HFFc6 (cell line): Measurements from ENCODE around the gene CADM4. TPM values are rescaled to one million over a fixed set of nuclear protein-coding genes. Genes with fewer than 3 reads are reported as not detected.

Experiments used
- DNase-seq: peaks from one replicate; pipeline ENCODE4 v3.0.0-alpha.2; 2018
- H3K27ac Mint-ChIP-seq: 2 replicates; pipeline ENCODE4 v1.8.0; 2020; ENCODE audit warnings: mild to moderate bottlenecking, mixed read lengths
- H3K27me3 Mint-ChIP-seq: 2 replicates; pipeline ENCODE4 v1.8.0; 2021; ENCODE audit warnings: mild to moderate bottlenecking, moderate library complexity, mixed read lengths; ENCODE audit not compliant: insufficient read depth
- H3K36me3 Mint-ChIP-seq: 2 replicates; pipeline ENCODE4 v1.8.0; 2021; ENCODE audit warnings: low read depth, mixed read lengths
- H3K4me1 Mint-ChIP-seq: 2 replicates; pipeline ENCODE4 v1.8.0; 2020; ENCODE audit warnings: low read depth, mixed read lengths
- H3K4me3 Mint-ChIP-seq: 2 replicates; pipeline ENCODE4 v1.8.0; 2020; ENCODE audit warnings: mild to moderate bottlenecking, moderate library complexity, mixed read lengths
- H3K9me3 Mint-ChIP-seq: 2 replicates; pipeline ENCODE4 v1.8.0; 2020; ENCODE audit warnings: mild to moderate bottlenecking, mixed read lengths
- CTCF ChIP-seq: fragments of 200-600 bp; sonication (generic); IDR thresholded peaks from 2 replicates; pipeline ENCODE4 v1.5.0; 2021; ENCODE audit warnings: antibody characterized with exemption, mild to moderate bottlenecking
- total RNA-seq, 6 experiments: library from RNA; stranded (reverse); fragmentation: NEBNext Ultra II Directional; extraction: Animal tissue kit (Norgen Biotek cat#: 25700); gene quantifications; 2 replicates in 1 of 6; 3 replicates in 5 of 6; pipeline ENCODE4 v1.2.3, GENCODE V29; 2021

Gene CADM4
- total RNA-seq, 6 experiments from 2014 or later = 0.43 to 1.3 (median 0.82) TPM

GRCh38 chr19:43575955-43576878 lies 63.4 kb downstream of the CADM4 start:
- Mint-ChIP-seq H3K27ac (peak overlapping the region; percentile 96), H3K36me3 (no peaks in the 10 kb centered on the region), H3K9me3 (no peaks in the 10 kb centered on the region), H3K4me1 (peaks cover 18% of the 10 kb centered on the region), H3K4me3 (peak overlapping the region; percentile 100), H3K27me3 (peaks cover 7% of the 10 kb centered on the region)
- DNase-seq = no peak
- TF ChIP-seq CTCF = no peak

- DNase-seq = peak; percentile 98
- peaks cover 7% of the 10 kb centered on the region for H3K27me3 Mint-ChIP-seq
- H3K4me3 Mint-ChIP-seq = peak within 1 kb of the TSS; percentile 100
- no peak; the same call in 1 of the 2 replicates for TF ChIP-seq CTCF
- H3K36me3 Mint-ChIP-seq = no peaks in the 10 kb centered on the region
- peaks cover 27% of the 10 kb centered on the region for H3K4me1 Mint-ChIP-seq
- peak within 1 kb of the TSS; percentile 96 for H3K27ac Mint-ChIP-seq
- H3K9me3 Mint-ChIP-seq = no peaks in the 10 kb centered on the region
Measured at GRCh38 chr19:43575156-43575950, 64.3 kb downstream of the CADM4 start, which contains the start of the genes PINLYP and XRCC1. PINLYP (plus strand) TSS chr19:43575801; CDS start chr19:43577192, 1,391 bp downstream. XRCC1 (minus strand) TSS chr19:43575527; CDS start chr19:43575458, 69 bp downstream.

- H3K9me3 Mint-ChIP-seq = no peaks in the 10 kb centered on the region
- DNase-seq = no peak
- peak overlapping the region; percentile 96 for H3K27ac Mint-ChIP-seq
- peak overlapping the region; percentile 100 for H3K4me3 Mint-ChIP-seq
- H3K4me1 Mint-ChIP-seq = peaks cover 33% of the 10 kb centered on the region
- no peaks in the 10 kb centered on the region for H3K36me3 Mint-ChIP-seq
- peaks cover 7% of the 10 kb centered on the region for H3K27me3 Mint-ChIP-seq
- no peak for TF ChIP-seq CTCF
Measured at GRCh38 chr19:43574424-43575155, 65.1 kb downstream of the CADM4 start.

Other genes with a start within 250 kb of the CADM4 start
- not detected for gene TEX101, start 225.0 kb downstream of the CADM4 start, total RNA-seq
- under 1 TPM; 0.17 to 0.35 (median 0.22) TPM for gene LYPD3, start 174.2 kb downstream of the CADM4 start, total RNA-seq
- gene PHLDB3, start 135.1 kb downstream of the CADM4 start, total RNA-seq = 10 to 100 TPM in 4 of 6 experiments, 1 to 10 TPM in 2; 7.5 to 12.5 (median 11.7) TPM
- gene ETHE1, start 112.6 kb downstream of the CADM4 start, total RNA-seq = 100 to 1,000 TPM in 4 of 6 experiments, 10 to 100 TPM in 2; 81.3 to 125 (median 107) TPM
- gene ZNF575, start 106.7 kb downstream of the CADM4 start, total RNA-seq = 1 to 10 TPM; 1.6 to 2.9 (median 2.3) TPM
- gene XRCC1, start 64.3 kb downstream of the CADM4 start, total RNA-seq = 10 to 100 TPM; 16.2 to 29.8 (median 27.1) TPM
- under 1 TPM in 2 of 6 experiments, not detected in 4; 0.23 to 0.61 TPM for gene PINLYP, start 64.0 kb downstream of the CADM4 start, total RNA-seq
- gene IRGQ, start 43.7 kb downstream of the CADM4 start, total RNA-seq = 10 to 100 TPM; 19.5 to 24.7 (median 21.2) TPM
- gene ZNF576, start 43.3 kb downstream of the CADM4 start, total RNA-seq = 10 to 100 TPM; 18.1 to 20.8 (median 20.0) TPM
- gene SRRM5, start 27.8 kb downstream of the CADM4 start, total RNA-seq = under 1 TPM in 5 of 6 experiments, not detected in 1; 0.11 to 0.31 (median 0.21) TPM
- gene ZNF428, start 20.2 kb downstream of the CADM4 start, total RNA-seq = 10 to 100 TPM; 32.2 to 42.2 (median 37.3) TPM
- 100 to 1,000 TPM; 123 to 163 (median 152) TPM for gene PLAUR, start 30.3 kb upstream of the CADM4 start, total RNA-seq
- not detected for gene IRGC, start 76.2 kb upstream of the CADM4 start, total RNA-seq
- 10 to 100 TPM; 29.8 to 39.4 (median 32.0) TPM for gene SMG9, start 115.1 kb upstream of the CADM4 start, total RNA-seq
- 1 to 10 TPM in 2 of 6 experiments, under 1 TPM in 4; 0.53 to 3.1 (median 0.81) TPM for gene KCNN4, start 141.1 kb upstream of the CADM4 start, total RNA-seq
- under 1 TPM in 5 of 6 experiments, not detected in 1; 0.11 to 0.81 (median 0.34) TPM for gene LYPD5, start 162.6 kb upstream of the CADM4 start, total RNA-seq
- 1 to 10 TPM; 5.7 to 9.0 (median 7.9) TPM for gene ZNF283, start 187.5 kb upstream of the CADM4 start, total RNA-seq
- gene ZNF404, start 244.1 kb upstream of the CADM4 start, total RNA-seq = 1 to 10 TPM; 2.6 to 3.6 (median 3.2) TPM